GM12891 (cell line): ENCODE measurements around the gene LY9. TPM values are rescaled to one million over a fixed set of nuclear protein-coding genes. Genes with fewer than 3 reads are reported as not detected.

Source experiments
- DNase-seq: peaks from one replicate; pipeline ENCODE4 v3.0.0; 2011; ENCODE audit warnings: low spot score; ENCODE audit not compliant: insufficient read length
- FAIRE-seq: peaks from 2 replicates; lab custom pipeline; 2011; peaks lifted over from hg19 to GRCh38; lab: Jason Lieb, UNC
- PAX5 ChIP-seq: IDR thresholded peaks from 2 replicates; pipeline ENCODE4 v1.6.1; 2011; ENCODE audit warnings: low read length, moderate library complexity, mild to moderate bottlenecking; ENCODE audit not compliant: insufficient read depth, severe bottlenecking
- POLR2A ChIP-seq: IDR thresholded peaks from 2 replicates; pipeline ENCODE4 v1.6.1; 2011; ENCODE audit warnings: low read depth, low read length, control low read depth
- POLR2AphosphoS5 ChIP-seq: IDR thresholded peaks from 2 replicates; pipeline ENCODE4 v1.6.1; 2011; ENCODE audit warnings: low read depth, low read length, control low read depth
- POU2F2 ChIP-seq: IDR thresholded peaks from 2 replicates; pipeline ENCODE4 v1.6.1; 2011; ENCODE audit warnings: low read depth, mild to moderate bottlenecking, control low read depth, low read length, moderate library complexity
- SPI1 ChIP-seq: IDR thresholded peaks from 2 replicates; pipeline ENCODE4 v1.6.1; 2011; ENCODE audit warnings: low read depth, low read length, control low read depth
- TAF1 ChIP-seq: IDR thresholded peaks from 2 replicates; pipeline ENCODE4 v1.6.1; 2011; ENCODE audit warnings: low read depth, low read length, control low read depth
- polyA plus RNA-seq: library from polyadenylated mRNA; unstranded; fragments of >200 nt; gene quantifications from one replicate; pipeline ENCODE4 v1.2.1, GENCODE V29; 2012; ENCODE audit warnings: low read depth, missing spikeins, inconsistent platforms; ENCODE audit not compliant: missing spikeins

Gene LY9, protein sequence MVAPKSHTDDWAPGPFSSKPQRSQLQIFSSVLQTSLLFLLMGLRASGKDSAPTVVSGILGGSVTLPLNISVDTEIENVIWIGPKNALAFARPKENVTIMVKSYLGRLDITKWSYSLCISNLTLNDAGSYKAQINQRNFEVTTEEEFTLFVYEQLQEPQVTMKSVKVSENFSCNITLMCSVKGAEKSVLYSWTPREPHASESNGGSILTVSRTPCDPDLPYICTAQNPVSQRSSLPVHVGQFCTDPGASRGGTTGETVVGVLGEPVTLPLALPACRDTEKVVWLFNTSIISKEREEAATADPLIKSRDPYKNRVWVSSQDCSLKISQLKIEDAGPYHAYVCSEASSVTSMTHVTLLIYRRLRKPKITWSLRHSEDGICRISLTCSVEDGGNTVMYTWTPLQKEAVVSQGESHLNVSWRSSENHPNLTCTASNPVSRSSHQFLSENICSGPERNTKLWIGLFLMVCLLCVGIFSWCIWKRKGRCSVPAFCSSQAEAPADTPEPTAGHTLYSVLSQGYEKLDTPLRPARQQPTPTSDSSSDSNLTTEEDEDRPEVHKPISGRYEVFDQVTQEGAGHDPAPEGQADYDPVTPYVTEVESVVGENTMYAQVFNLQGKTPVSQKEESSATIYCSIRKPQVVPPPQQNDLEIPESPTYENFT
- 9.2 TPM for polyA plus RNA-seq

DNA sequence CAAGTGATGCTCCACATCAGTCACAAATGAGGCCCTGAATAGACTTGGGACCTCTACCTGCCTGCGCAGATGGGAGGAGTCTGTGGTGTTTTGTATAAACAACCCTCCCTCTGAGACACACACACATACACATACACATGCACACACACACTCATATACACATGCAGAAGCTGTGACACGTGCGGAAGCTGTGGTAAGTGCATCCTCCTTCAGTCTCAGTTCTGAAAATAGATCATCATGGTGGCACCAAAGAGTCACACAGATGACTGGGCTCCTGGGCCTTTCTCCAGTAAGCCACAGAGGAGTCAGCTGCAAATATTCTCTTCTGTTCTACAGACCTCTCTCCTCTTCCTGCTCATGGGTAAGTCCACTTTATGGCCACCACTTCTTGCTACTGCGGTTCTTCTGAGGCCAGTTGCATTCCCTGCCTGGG lies at the start of gene LY9:
Gene LY9 (plus strand): TSS at position 224 of the 433 bp plus-strand sequence. CDS start 14 bp downstream, at position 238.
- FAIRE-seq (peak; percentile 100), DNase-seq (peak; percentile 43)
- TF ChIP-seq TAF1 (peak; percentile 47; the same call in 1 of the 2 replicates), POLR2A (no peak), POU2F2 (peak; percentile 97), PAX5 (no peak), POLR2AphosphoS5 (peak; percentile 67), SPI1 (peak; percentile 42)

DNA sequence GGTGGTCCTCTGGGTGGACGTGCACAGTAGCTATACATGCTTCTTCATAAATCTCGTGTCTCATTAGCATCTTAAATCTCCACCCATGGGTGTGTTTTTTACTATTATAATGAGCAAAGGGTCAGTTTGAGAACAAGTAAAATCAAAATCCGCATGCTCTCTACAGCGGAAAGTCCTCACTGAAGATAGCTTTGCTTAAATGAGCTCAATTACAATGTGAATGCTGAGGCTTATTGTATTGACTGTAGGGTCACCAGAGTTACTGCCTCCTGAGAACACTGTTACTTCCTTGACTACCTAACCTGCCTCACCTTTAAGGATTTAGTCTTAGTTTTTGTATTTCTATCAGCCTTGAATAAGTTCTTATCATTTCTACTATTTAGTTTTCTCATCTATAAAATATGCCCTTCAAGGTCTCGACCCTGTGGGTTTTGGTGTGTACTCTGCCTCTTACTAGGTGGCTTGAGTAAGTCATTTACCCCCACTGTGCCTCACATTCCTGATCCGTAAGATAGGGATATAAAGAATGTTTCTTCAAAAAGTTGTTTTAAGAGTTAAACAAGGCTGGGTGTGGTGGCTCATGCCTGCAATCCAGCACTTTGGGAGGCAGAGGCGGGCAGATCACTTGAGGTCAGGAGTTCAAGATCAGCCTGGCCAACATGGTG lies 49.0 kb upstream of the LY9 start:
- DNase-seq: no peak
- TF ChIP-seq POU2F2: no peak
- no peak for TF ChIP-seq TAF1
- no peak for TF ChIP-seq SPI1
- no peak for TF ChIP-seq POLR2A
- no peak for TF ChIP-seq POLR2AphosphoS5
- TF ChIP-seq PAX5: no peak
- FAIRE-seq: peak; percentile 58

DNA sequence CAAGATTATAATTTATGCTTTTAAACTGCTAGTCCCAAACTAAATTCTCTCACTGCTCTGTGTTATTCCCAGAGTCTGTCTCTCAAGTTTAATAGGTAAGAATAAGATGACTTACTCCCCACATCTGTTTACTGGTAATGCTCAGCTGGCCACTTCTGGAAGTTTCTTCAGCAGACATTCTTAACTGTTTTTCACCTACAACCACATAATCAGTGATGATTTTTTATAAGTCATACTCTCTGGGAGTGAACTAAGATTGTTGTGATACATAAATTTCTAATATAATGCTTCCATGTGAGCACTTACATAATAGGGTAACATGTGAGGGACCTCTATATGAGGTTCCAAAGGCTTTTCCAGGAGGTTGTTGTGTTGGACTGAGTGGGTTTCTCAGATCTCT lies 48.3 kb upstream of the LY9 start:
- TF ChIP-seq PAX5 (no peak), POU2F2 (no peak), TAF1 (no peak), POLR2AphosphoS5 (no peak), POLR2A (no peak), SPI1 (no peak)
- DNase-seq (no peak), FAIRE-seq (no peak)

DNA sequence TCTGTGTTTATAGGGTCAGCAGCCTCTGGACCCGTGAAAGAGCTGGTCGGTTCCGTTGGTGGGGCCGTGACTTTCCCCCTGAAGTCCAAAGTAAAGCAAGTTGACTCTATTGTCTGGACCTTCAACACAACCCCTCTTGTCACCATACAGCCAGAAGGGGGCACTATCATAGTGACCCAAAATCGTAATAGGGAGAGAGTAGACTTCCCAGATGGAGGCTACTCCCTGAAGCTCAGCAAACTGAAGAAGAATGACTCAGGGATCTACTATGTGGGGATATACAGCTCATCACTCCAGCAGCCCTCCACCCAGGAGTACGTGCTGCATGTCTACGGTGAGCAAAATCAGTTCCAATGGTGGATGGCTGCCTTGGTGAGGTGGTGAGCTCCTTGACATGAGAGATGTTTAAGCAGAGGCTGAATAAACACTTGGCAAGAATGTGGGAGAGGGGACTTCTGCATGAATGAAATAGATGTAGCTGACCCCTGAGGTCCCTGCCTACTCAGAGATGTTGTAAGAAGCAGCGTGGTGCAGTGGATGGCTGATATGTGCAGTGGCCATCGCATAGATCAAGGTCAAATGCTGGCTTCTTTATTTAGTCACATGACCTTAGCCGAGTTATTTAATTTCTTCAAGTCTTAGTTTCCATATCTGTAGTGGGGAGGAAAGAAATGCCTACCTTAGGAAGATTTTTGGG lies 47.6 kb upstream of the LY9 start:
- DNase-seq (no peak), FAIRE-seq (peak; percentile 70)
- TF ChIP-seq POU2F2: no peak
- TF ChIP-seq TAF1: no peak
- no peak for TF ChIP-seq SPI1
- no peak for TF ChIP-seq POLR2AphosphoS5
- TF ChIP-seq POLR2A: no peak
- no peak for TF ChIP-seq PAX5

DNA sequence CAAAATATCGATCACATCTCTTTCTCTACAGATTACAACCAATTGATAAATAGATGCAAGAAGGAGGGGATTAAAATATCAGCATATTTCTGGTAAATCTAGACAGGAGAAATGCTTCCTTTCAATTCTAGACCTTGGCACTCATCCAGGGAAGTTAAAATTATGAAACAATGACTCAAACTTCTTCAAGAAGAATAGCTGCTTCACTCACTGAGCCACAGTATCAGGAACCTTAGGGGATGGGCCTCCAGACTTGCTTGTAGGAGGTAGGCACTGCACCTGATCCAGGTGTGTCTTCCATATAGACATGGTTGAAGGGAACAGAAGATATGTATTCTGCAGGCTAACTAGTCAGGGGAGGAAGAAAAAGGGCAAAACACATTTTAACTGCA lies 47.1 kb upstream of the LY9 start:
- DNase-seq: no peak
- peak; percentile 62 for FAIRE-seq
- TF ChIP-seq POLR2AphosphoS5: no peak
- TF ChIP-seq TAF1: no peak
- TF ChIP-seq SPI1: no peak
- no peak for TF ChIP-seq POU2F2
- no peak for TF ChIP-seq PAX5
- TF ChIP-seq POLR2A: no peak; the same call in 1 of the 2 replicates

DNA sequence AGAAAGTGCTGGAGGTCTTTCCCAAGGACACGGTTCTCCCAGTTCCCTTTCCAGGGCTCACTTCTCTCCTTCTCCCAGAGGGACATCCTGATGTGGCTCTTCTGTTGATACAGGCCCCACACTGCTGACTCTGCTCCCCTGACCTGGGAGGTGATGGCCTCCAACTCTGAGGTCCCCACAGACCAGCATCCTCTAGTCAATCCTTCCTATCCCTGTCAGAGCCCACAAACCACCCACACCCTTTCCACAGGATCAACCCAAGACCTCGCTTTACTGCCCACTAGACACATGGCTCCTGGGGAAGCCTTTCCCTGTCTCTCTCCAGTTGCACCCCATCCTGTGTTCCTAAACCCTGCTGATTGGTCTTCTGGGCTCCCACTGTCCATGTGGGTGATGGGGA lies 45.4 kb upstream of the LY9 start:
- DNase-seq (no peak), FAIRE-seq (peak; percentile 75)
- TF ChIP-seq POLR2A (no peak), POLR2AphosphoS5 (no peak), PAX5 (no peak), SPI1 (no peak), POU2F2 (no peak), TAF1 (no peak)

DNA sequence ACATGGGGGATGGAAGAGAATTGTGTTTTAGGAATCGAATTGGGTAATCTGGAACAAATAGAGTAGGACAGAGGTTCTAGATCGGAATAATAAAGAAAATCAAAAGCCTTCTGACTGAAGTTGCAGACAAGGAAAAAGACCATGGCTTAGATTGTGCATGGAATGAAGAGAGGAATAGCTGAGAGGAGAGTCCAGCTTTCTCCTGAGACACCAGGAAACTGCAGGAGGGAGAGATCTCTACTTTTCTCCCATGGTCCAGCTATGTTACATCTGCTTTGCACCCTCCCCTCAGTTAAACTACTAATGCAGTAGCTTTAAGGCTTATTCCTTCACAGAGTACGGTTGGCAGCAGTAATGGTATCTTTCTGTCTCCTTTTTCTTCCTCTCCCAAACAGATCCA lies 43.6 kb upstream of the LY9 start:
- FAIRE-seq (no peak), DNase-seq (no peak)
- TF ChIP-seq TAF1 (no peak), POU2F2 (no peak), POLR2AphosphoS5 (no peak), POLR2A (no peak), PAX5 (no peak), SPI1 (no peak)

DNA sequence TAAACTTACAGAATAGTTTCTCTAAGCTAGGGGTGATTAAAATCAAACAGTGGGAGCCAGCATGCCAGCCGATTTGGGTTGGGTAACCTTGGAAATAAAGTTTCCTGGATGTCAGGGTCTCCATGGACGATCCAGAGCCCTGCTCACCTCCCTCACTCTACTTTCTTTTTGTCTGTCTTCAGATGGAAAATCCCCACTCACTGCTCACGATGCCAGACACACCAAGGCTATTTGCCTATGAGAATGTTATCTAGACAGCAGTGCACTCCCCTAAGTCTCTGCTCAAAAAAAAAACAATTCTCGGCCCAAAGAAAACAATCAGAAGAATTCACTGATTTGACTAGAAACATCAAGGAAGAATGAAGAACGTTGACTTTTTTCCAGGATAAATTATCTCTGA lies 43.0 kb upstream of the LY9 start:
- no peak for FAIRE-seq
- TF ChIP-seq PAX5: no peak
- DNase-seq: no peak
